Stimulated activated CD4-positive, alpha-beta T cell treated with anti-CD3 and anti-CD28 coated beads, Interleukin-4, amount 100 ng/mL, for 4 hours (primary cell): ENCODE measurements around the gene LIN52.
"Not testable (repeated sequence)": the region's sequence is repeated elsewhere in the genome, so short reads cannot be mapped to it uniquely, and the experiment has no call there.

ENCODE experiments used
- DNase-seq, 2 experiments: peaks; one replicate each; pipeline ENCODE4 v3.0.0-alpha.2; 2020

The LIN52 gene

DNA sequence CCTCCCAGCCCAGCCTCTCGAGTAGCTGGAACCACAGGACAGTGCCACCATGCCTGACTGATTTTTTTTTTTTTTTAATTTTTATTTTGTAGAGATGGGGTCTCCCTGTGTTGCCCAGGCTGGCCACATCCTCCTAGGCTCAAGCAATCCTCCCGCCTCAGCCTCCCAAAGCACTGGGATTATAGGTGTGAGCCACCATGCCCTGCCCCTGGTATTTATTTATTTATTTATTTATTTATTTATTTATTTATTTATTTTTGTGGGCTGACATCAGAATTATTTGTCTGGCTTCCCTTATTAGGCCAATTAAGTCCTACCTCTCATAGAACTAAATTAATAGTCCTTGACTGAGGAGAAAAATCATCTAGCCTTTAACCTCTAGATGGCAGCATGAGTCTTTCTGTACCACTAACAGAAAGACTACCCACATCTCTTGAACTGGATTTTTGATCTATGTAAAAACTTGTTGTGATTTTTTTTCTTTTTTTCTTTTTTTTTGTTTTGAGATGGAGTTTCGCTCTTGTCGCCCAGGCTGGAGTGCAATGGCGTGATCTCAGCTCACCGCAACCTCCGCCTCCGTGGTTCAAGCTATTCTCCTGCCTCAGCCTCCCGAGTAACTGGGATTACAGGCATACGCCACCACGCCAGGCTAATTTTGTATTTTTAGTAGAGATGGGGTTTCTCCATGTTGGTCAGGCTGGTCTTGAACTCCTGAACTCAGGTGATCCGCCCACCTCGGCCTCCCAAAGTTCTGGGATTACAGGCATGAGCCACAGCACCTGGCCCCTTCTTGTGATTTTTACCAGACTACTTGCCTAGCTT is 26.9 kb downstream of the LIN52 start:
- DNase-seq = not testable (repeated sequence)

DNA sequence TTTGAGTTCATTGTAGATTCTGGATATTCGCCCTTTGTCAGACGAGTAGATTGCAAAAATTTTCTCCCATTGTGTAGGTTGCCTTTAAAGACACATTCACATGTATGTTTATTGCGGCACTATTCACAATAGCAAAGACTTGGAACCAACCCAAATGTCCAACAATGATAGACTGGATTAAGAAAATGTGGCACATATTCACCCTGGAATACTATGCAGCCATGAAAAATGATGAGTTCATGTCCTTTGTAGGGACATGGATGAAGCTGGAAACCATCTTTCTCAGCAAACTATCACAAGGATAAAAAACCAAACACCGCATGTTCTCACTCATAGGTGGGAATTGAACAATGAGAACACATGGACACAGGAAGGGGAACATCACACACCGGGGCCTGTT is 40.7 kb downstream of the LIN52 start:
- not testable (repeated sequence) for DNase-seq

DNA sequence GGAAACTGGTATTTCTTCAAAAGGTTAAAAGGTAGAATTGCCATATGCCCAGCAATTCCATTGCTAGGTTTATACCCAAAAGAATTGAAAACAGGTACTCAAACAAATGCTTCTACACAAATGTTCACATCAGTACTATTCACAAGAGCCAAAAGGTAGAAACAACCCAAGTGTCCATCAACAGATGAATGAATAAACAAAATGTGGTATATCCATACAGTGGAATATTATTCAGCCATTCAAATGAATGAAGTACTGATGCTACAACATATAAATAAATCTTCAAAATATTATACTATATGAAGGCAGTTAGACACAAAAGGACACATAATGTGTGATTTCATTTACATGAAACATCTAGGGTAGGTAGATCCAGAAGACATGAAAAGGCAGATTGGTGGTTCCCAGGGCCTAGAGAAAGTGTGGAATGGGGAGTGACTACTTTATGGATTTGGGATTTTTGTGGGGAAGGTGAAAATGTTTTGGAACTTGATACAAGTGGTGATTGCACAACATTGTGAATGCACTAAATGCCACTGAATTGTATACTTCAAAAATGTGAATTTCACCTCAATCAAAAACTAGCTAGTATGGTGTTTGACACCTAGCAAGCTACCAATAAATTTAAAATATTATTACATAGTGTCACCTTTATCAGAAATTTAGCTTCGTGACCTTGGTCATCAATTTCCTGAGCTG is 41.7 kb downstream of the LIN52 start:
- no peak for DNase-seq

DNA sequence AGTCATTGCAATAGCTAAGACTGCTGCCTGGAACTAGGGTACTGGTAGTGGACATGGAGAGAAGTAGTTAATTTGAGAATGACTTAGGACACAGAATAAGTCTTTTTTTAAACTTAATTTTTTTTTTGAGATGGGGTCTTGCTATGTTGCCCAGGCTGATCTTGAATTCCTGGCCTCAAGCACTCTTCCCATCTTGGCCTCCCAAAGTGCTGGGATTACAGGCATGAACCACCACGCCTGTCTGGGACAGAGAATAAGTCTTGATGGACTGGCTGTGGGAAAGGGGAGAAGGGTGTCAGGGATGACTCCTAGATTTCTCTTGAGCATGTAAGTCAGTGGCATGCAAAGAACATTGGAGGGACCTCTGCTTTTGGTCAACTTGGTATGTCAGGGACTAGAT is 42.9 kb downstream of the LIN52 start:
- no peak for DNase-seq

DNA sequence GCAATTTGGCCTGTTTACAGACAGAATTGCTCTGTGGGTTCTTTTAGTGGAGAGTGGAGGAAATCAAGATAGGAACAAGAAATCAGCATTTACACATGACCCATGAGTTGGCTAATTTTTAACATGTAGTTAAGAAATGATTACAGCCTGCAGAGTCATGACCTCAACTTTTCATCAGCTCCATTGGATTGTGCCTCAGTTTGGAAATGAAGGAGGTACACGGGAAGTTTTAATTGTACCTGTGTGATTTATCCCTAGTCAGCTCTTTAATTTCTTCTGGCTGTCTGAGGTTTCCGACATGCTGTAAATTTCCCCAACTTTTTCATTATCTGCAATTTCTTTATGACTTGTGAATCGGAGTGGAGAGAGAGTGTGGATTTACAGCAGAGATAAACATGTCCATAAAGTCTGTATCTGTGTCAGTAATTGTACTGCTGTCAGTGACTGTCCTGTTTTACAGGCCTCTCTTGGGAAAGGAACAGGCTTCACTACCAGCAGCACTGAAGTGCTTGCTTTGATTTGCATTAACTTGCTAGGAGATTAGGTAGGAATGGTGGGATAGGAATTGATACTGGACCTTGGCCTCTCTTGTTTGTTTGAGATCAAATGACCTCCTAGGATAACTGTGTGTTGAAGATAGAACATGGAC is 49.2 kb downstream of the LIN52 start:
- DNase-seq = no peak

DNA sequence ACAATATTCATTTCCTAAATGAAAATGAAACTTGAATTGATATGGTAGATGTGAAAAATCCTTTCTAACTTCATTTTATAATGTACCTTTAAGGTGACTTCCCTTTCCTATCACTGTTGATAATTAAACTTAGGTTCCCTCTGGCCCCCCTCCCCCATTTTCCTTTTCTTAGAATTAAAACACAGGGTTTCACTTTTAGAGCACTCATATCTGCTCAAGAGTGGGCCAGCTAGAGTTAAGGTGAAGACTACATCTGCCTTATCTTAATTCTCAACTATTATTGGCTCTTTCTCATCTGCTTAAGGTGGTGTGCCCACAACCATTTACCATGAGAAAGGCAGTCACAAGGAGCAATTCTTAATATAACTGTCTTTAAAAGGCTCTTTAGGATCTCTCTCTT is 49.7 kb downstream of the LIN52 start:
- no peak for DNase-seq

DNA sequence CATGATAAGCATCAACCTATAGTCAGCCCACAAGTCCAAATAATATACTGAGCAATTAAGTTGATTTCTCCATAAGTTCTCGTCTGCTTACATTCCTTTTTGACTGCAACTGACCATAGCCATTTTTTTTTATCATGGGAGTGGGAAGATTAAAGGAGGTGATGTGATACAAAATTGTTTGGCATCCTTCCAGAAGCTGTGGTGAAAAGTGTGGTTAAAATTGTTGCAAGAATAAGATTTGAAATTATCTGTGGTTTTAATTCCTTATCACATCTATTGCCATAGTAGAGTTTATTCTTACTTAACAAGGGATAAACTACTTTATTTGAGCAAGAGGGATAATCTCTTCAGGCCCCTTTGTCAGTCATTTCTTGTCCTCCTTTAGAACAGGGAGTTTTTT is 50.7 kb downstream of the LIN52 start:
- DNase-seq = no peak

DNA sequence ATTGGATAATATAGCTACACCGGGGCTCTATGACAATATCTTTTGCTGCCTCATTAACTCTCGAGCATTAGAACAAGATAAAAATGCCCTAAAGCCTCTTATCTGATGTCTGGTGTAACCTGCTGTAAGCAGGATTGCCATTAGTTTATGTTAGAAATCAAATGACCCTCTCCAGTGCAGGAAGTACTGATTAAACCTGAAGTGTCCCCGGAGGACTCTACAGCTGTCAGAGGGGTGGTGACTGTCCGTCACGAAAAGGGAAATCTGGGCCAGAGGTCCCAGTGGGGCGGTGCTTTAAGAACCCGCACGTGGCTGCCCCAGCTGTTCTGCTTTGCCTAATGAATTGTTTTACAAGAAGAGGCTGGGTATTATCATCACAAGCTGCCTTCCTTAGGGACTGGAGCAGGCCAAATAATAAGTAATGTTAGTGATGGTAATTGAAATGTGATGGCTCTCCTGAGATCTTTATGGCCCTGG is 55.7 kb downstream of the LIN52 start:
- DNase-seq = no peak

DNA sequence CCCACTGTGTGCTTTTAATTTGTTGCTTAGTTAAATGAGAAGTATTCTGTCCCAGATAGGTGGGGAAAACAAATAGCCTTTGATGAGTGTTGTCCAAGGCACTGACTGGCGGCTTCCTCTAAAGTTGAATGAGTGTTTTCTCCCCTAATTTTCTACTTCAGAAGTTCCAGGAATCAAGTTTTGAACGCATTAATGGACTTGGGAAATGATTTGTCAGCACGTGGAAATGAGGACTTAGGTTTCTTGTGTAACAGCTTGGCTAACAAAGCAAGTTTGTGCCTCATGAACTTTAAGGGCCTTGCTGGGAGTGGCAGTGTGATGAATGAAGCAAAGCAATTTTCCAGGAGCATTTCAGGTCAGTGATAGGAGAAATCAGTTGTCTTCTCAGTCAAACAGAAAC is 56.9 kb downstream of the LIN52 start:
- DNase-seq = no peak

DNA sequence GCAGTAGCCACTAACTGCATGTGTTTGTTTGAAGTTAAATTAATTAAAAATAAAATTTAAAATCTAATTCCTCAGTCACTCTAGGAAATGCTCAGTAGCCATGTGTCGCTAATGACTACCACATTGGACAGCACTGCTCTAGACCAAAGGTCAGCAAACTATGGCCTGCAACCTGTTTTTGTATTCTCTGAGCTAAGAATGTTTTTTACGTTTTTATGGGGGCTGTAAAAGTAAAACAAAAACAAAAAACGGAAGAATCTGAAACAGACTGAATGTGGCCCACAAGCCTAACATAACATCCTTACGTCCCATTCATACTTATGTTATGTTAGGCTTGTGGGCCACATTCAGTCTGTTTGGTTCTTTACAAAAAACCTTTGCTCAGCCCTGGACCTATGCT is 57.8 kb downstream of the LIN52 start:
- no peak for DNase-seq

DNA sequence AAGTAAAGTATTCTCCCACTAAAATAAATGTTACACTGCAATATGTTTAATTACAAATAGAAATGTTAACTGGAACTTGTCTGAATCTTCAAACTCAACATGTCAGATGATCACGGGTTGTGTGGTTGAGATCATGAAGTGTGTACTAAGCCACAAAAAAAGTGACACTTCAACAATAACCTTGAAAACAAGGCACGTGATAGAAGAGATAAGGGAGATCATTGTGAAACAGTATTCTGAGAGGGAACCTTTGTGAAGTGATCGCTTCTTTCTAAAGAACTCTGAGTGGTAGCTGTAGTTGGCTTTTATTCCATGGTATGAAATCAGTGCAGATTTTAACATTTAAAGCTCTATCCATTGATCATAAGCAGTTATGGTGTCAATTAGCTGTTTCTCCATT is 60.0 kb downstream of the LIN52 start:
- no peak for DNase-seq

DNA sequence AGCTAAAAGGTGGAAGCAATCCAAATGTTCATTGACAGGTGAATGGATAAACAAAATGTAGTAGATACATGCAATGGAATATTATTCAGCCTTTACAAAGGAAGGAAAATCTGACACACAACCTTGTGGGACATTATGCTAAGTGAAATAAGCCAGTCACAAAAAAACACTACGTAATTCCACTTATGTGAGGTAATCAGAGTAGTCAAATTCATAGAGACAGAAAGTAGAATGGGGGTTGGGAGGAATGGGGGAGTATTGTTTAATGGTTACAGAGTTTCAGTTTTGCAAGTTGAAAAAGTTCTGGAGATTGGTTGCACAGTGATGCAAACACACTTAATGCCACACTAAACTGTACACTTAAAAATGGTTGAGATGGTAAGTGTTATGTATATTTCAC is 62.8 kb downstream of the LIN52 start:
- no peak for DNase-seq

DNA sequence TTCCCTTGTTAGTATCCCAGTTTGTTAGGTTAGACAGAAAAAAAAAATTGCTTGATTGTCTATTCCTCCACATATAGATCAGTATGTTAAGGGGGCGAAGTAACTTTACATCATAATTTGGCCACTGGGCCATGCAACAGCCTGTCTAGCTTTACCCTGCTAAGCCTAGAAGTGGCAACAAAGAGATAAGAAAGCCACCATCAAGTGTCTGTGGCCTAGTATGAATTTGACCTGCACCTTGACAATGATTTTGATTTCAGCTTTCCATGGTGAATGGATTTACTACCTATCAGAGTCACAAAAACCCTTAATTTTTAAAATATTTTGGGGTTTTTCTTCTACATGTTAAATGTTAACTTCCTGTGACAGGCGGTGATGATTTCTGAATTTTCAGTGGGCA is 63.9 kb downstream of the LIN52 start:
- DNase-seq = no peak

DNA sequence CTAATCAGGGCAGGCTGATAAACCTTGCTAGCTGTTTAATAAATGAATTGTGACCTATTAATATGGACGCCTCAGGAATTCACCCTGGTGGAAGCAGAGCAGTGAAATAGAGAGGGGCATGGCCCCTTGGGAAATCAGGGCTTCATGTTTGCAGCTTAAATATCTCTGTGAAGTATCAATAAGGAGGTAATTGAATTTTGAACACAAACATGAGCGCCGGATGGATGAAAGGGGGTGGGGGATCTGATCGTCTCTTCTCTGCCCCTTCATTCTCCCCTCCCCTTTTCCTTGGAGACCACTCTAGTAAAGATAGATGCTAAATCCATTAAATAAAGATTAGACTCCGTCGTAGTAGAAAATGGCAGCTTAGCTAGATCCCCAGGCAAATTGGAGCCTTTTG is 70.5 kb downstream of the LIN52 start:
- DNase-seq = no peak

DNA sequence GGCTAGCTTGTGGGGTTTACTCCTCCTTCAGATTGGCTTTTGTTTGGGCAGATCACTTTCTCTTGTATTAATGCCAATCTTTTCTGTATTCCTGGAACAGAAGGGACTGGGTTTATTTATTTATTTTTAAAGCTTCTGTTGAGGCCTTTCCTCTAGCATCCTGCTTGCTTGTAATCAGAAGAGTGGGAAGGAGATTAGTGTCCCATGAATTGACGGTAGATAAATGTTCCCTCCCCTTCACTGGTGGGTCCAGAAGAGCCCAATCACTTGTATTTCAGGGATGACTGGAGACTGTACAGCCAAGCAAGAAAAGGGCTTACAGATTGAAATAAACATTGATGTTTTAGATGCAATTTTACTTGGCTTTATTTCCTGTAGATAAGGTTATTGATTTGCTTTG is 71.0 kb downstream of the LIN52 start:
- DNase-seq = no peak

DNA sequence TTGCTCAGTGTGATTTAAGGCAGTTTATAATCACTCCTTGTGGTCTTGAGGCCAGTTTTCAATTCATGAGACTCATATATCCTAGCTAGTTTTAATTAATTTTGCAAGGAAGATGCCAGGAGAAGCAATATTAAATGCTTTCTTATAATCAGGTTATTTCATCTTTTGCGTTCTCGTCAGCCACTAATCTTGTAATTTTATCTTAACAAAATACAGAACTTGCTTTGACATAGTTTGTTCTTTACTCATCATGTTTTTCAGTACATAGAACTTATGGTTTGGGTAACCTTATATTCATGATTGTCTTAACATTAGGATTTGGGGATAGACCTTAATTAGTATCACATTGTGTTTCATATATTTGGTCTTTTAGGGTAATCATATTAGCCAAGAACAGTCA is 76.0 kb downstream of the LIN52 start:
- no peak for DNase-seq

DNA sequence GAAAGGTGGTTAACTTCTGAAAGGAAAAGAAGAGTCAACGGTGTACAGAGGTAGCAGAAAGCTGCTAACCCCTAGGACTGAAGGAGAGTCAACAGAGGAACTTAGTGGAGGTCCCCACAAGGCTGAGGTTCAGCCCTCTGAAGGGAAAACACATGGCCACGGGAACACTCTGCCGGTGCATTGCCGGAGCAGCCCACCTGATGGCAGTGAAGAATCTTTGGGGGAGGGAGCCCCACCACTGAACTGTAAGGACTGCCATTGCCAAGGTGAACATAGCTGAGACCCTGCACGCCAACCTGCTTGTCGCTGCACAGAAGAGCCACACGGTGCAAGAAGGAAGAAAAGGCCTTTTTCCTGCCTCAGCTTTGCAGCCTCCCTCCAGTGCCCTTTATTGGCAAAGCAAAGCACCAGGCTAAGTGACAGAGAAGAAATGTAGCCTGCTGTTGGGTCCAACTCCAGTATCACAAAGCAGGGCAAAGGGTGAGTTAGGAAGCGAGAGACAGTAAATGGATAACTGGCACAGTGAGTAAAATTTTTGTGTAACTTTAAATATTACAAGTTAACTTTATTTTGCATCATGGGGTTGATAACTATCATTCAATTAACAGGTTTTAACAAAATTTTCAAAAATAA is 76.9 kb downstream of the LIN52 start:
- no peak for DNase-seq

DNA sequence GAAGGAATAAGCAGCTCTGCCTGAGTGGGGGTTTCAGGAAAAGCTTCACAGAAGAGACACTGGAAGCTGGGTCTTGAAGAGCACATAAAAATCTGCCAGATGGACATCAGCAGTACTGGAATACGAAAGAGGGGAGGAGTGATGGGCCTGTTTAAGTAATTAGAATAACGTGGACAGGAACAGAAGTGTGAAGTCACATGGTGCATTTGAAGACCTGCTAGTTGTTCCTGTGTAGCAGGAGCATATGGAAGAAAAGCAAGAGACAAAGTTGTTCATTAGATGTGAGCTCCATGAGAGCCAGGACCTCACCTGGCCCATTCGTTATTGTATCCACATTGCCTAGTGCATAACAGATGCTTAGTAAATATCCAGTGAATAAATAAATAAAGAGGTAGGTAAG is 85.2 kb downstream of the LIN52 start:
- no peak for DNase-seq

DNA sequence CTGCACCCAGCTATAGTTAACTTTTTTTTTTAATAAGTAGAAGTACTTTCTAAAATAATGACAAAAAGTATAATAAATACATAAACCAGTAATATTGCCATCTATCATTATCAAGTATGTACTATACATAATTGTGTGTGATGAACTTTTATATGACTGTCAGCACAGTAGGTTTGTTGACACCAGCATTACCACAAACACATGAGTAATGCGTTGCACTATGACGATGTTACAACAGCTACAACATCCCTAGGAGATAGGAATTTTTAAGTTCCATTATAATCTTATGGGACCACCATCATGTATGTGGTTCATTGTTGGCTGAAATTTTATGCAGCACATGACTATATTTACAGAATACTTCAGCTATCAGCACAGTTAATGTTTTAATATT is 91.6 kb downstream of the LIN52 start:
- DNase-seq = no peak

DNA sequence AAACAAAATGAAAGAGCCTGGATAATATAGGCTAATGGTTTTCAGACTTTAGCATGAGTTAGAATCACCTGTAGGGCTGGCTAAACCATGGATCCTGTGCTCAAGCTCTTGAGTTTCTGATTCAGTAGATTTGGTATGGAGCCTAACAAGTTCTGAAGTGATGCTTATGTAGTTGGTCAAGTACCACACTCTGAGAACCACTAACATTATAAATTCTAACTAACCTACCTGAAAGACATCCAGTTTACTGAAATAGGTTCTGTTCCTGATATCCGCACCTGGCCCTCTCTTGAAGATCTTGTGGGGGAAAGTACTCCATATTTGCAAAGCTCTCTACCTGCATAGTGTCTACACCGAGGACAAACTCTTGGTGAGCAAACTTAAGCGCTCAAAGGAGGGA is 95.1 kb downstream of the LIN52 start:
- no peak for DNase-seq

DNA sequence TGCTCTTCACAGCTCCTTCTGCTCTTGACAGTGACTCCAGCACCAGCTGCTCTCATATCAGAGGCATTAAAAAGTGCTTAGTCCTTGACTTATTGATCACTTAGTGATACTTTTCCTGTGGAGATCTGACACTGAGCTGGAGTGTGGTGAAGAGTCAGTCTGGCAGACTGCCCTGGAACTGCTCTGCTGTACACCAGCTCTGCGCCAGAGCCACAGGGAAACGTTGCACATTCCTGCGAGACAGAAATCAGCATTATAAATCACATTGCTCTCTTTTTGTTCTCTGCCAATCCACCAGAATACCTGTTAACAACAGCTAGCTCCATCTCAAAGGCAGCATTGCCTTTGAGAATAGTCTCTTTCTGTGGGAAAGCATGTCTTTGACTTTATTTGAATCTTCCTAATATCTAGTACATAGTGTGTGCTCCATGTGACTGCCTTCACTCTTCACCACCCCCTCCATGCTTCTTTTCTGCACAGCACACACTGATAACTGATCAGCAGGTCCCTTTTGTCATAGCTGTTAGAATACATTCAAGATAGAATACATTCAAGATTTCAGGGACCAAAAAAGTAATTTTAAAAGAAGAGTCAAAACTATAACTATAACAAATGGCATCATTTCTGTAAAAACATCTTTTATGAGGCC is 106.3 kb downstream of the LIN52 start:
- no peak for DNase-seq

DNA sequence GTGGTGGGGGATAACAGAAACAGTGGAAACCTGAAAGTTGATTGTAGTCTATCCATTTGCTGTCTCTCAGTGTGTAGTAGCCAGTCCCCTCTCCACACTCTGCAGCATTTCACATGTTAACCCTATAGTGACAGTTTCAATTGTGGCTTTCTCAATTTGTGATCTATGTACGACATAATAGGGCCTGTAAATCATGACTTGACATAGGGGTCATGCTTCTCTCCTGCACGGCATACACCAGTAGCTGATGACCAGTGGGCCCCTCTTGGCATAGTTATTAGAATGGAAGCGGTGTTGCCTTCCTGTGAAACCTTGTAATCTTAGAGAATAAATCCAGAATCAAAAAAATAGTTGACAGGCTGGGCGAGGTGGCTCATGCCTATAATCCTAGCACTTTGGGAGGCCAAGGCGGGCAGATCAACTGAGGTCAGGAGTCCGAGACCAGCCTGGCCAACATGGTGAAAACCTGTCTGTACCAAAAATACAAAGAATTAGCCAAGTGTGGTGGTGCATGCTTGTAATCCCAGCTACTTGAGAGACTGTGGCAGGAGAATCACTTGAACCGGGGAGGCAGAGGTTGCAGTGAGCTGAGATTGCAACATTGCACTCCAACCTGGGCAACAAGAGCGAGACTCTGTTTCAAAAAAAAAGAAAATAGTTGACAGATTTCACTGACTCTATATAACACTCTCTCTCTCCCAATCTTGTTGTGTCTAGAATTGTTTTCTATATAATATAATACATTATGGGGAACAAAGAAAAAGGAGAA is 109.9 kb downstream of the LIN52 start:
- DNase-seq = no peak
